Esophagus muscularis mucosa (tissue), 4 donors: ENCODE results near the gene EI24.

ENCODE experiments used
- EP300 ChIP-seq: sonication (generic); formaldehyde crosslinking; IDR thresholded peaks from one replicate; pipeline ENCODE4 v1.6.1; 2017; ENCODE audit warnings: antibody characterized with exemption
- POLR2A ChIP-seq: fragments of 450-650 bp; IDR thresholded peaks from one replicate; pipeline ENCODE4 v1.6.1; 2017; ENCODE audit warnings: antibody characterized with exemption, moderate library complexity, mild to moderate bottlenecking, low read depth
- POLR2AphosphoS5 ChIP-seq, 2 donors: sonication (generic); formaldehyde crosslinking; IDR thresholded peaks; one replicate each; pipeline ENCODE4 v1.6.1; 2017; ENCODE audit warnings: antibody characterized with exemption in 2 of 2
- TF ChIP-seq, protein P1 (sequence below), 3 experiments: fragments of 200-600 bp in 2 of 3; fragments of 450-650 bp in 1 of 3; sonication (generic) in 2 of 3; IDR thresholded peaks; one replicate each; pipeline ENCODE4 v1.5.1; 2017 to 2019; ENCODE audit warnings: antibody characterized with exemption in 3 of 3, mild to moderate bottlenecking in 2 of 3, moderate library complexity in 1 of 3

DNA sequence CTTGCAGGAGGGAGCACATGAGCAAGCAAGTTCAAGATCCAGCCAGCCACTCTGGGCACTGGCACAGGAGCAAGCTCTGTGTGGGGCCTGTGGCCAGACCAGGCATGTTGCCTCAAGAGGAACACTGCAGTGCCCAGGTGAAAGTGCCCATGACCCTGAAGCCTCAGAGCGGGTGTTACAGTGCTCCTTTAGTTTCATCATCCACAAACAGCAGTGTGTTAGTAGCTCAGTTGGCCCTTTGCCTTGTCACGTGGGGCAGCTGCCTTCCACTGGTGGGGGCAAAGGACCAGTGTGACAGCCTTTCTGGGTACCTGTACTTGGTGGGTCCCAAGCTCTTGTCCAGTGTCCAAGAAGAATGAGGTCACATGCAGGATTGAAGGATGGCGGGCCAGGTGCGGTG lies 3.0 kb upstream of the EI24 start:
- TF ChIP-seq, protein P1, sequence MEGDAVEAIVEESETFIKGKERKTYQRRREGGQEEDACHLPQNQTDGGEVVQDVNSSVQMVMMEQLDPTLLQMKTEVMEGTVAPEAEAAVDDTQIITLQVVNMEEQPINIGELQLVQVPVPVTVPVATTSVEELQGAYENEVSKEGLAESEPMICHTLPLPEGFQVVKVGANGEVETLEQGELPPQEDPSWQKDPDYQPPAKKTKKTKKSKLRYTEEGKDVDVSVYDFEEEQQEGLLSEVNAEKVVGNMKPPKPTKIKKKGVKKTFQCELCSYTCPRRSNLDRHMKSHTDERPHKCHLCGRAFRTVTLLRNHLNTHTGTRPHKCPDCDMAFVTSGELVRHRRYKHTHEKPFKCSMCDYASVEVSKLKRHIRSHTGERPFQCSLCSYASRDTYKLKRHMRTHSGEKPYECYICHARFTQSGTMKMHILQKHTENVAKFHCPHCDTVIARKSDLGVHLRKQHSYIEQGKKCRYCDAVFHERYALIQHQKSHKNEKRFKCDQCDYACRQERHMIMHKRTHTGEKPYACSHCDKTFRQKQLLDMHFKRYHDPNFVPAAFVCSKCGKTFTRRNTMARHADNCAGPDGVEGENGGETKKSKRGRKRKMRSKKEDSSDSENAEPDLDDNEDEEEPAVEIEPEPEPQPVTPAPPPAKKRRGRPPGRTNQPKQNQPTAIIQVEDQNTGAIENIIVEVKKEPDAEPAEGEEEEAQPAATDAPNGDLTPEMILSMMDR (IDR thresholded peaks at IDR 0.05), result no peak
- no peak for TF ChIP-seq POLR2AphosphoS5 (IDR thresholded peaks at IDR 0.05)
- no peak for TF ChIP-seq EP300
- no peak for TF ChIP-seq POLR2A
